Smooth muscle cell (in vitro differentiated cells): ENCODE data around the gene ADAMTS13. TPM values are rescaled to one million over a fixed set of nuclear protein-coding genes. Genes with fewer than 3 reads are reported as not detected.

Experiments
- DNase-seq: peaks from one replicate; lab custom pipeline; 2025; ENCODE audit not compliant: unreplicated experiment; lab: John Stamatoyannopoulos, UW
- H2AFZ ChIP-seq: fragments of 200-600 bp; sonication (generic); 2 replicates; pipeline ENCODE4 v1.6.0; 2016; ENCODE audit warnings: antibody characterized with exemption, low read depth, mild to moderate bottlenecking
- H3F3A ChIP-seq: fragments of 200-600 bp; sonication (generic); 2 replicates; pipeline ENCODE4 v1.6.0; 2017; ENCODE audit warnings: antibody characterized with exemption, low read depth
- H3K27ac ChIP-seq: fragments of 200-600 bp; sonication (generic); 2 replicates; pipeline ENCODE4 v1.5.1; 2016; ENCODE audit warnings: low read depth, mild to moderate bottlenecking
- H3K27me3 ChIP-seq: fragments of 200-600 bp; sonication (generic); 2 replicates; pipeline ENCODE4 v1.6.1; 2016; ENCODE audit warnings: low read depth, mild to moderate bottlenecking
- H3K36me3 ChIP-seq: fragments of 200-600 bp; sonication (generic); 2 replicates; pipeline ENCODE4 v1.5.1; 2016; ENCODE audit warnings: low read depth
- H3K4me1 ChIP-seq: fragments of 200-600 bp; sonication (generic); 2 replicates; pipeline ENCODE4 v1.5.1; 2016; ENCODE audit warnings: low read depth
- H3K4me2 ChIP-seq: fragments of 200-600 bp; sonication (generic); 2 replicates; pipeline ENCODE4 v1.6.0; 2016; ENCODE audit warnings: mild to moderate bottlenecking
- H3K4me3 ChIP-seq: fragments of 200-600 bp; sonication (generic); 2 replicates; pipeline ENCODE4 v1.5.1; 2016; ENCODE audit warnings: mild to moderate bottlenecking
- H3K79me2 ChIP-seq: fragments of 200-600 bp; sonication (generic); 2 replicates; pipeline ENCODE4 v1.6.0; 2016; ENCODE audit warnings: low read depth, mild to moderate bottlenecking
- H3K9ac ChIP-seq: fragments of 200-600 bp; sonication (generic); 2 replicates; pipeline ENCODE4 v1.6.0; 2016; ENCODE audit warnings: low read depth
- H3K9me3 ChIP-seq: fragments of 200-600 bp; sonication (generic); replicated peaks from 2 replicates; pipeline ENCODE4 v1.5.1; 2016; ENCODE audit warnings: low read depth
- H4K20me1 ChIP-seq: fragments of 200-600 bp; sonication (generic); 2 replicates; pipeline ENCODE4 v1.6.0; 2016; ENCODE audit warnings: low read depth
- WGBS: methylation state at CpG from one replicate; pipeline ENCODE4 v1.1.7; 2016; ENCODE audit warnings: low lambda C conversion rate; 5-methylcytosine and 5-hydroxymethylcytosine counted together
- polyA plus RNA-seq: library from polyadenylated mRNA; unstranded; fragments of >200 nt; fragmentation: Nextera tagmentation; extraction: Ambion mirVana; gene quantifications from 2 replicates; pipeline ENCODE4 v1.2.1, GENCODE V29; 2016
- total RNA-seq: library from RNA; depleted of rRNA; stranded (reverse); fragments of >200 nt; gene quantifications from 2 replicates; pipeline ENCODE4 v1.2.3, GENCODE V29; 2014
- TF ChIP-seq, protein P1 (sequence below): fragments of 200-600 bp; sonication (generic); IDR thresholded peaks from 2 replicates; pipeline ENCODE4 v1.5.1; 2017; ENCODE audit warnings: borderline replicate concordance, mild to moderate bottlenecking, antibody characterized with exemption; ENCODE audit not compliant: insufficient read depth, poor library complexity, severe bottlenecking

ADAMTS13 gene
- total and polyA plus RNA-seq, 2 experiments from 2014 or later = 3.1 to 3.7 TPM

DNA sequence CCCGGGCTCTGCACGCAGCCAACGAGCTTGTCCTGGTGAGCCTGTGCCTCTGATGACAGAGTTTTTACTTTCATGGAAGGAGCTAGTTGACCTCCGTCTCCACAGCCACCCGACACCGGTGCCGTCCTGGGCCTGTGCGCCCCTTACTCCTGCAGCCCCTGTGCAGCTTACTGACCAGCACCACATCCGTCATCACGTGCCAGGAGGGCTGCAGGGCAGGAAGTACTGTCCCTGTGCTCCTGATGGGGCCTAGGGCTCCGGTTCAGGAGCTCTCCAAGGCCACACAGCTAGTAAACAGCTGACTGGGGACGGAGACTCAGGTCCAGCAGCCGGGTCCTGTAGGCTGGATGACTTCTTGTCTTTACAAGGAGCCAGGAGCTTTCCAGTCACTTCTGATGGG, 35.8 kb upstream of the ADAMTS13 start:
- DNase-seq = no peak
- Histone ChIP-seq H3K4me2 (no peak overlapping the region), H3F3A (no peaks in the 10 kb centered on the region), H3K27ac (no peak overlapping the region), H3K27me3 (no peaks in the 10 kb centered on the region), H2AFZ (no peak overlapping the region), H3K9me3 (no peaks in the 10 kb centered on the region), H3K36me3 (no peaks in the 10 kb centered on the region), H3K9ac (no peak overlapping the region), H3K79me2 (no peaks in the 10 kb centered on the region), H3K4me3 (no peak overlapping the region), H3K4me1 (no peaks in the 10 kb centered on the region), H4K20me1 (no peaks in the 10 kb centered on the region)
- 89% methylated on average over 13 of the region's 13 CpGs for WGBS
- TF ChIP-seq, protein P1, sequence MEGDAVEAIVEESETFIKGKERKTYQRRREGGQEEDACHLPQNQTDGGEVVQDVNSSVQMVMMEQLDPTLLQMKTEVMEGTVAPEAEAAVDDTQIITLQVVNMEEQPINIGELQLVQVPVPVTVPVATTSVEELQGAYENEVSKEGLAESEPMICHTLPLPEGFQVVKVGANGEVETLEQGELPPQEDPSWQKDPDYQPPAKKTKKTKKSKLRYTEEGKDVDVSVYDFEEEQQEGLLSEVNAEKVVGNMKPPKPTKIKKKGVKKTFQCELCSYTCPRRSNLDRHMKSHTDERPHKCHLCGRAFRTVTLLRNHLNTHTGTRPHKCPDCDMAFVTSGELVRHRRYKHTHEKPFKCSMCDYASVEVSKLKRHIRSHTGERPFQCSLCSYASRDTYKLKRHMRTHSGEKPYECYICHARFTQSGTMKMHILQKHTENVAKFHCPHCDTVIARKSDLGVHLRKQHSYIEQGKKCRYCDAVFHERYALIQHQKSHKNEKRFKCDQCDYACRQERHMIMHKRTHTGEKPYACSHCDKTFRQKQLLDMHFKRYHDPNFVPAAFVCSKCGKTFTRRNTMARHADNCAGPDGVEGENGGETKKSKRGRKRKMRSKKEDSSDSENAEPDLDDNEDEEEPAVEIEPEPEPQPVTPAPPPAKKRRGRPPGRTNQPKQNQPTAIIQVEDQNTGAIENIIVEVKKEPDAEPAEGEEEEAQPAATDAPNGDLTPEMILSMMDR = no peak

DNA sequence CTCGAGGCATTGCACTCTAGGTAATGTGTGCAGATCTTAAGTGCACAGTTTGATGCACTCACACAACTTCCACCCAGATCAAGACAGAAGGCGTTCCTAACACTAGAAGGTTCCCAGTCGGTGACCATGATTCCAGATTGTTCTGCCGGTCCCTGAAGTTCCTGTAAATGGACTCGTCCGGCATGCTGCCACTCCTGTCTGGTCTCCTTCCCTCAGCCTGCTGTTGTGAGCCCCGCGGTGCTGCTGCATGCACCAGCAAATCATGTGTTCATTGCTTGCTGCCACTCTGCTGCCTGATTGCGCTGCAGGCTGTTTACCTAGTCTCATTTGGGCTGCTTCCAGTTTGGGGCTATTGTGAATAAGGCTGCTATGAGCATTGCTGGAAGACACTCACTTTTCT, 34.5 kb upstream of the ADAMTS13 start:
- H3K4me2 ChIP-seq = no peak overlapping the region
- H3F3A ChIP-seq = no peaks in the 10 kb centered on the region
- TF ChIP-seq, protein P1 = no peak
- H3K27me3 ChIP-seq = no peaks in the 10 kb centered on the region
- no peaks in the 10 kb centered on the region for H3K9me3 ChIP-seq
- H3K79me2 ChIP-seq = no peaks in the 10 kb centered on the region
- 86% methylated on average over 9 of the region's 9 CpGs for WGBS
- no peaks in the 10 kb centered on the region for H3K36me3 ChIP-seq
- no peak overlapping the region for H2AFZ ChIP-seq
- no peaks in the 10 kb centered on the region for H4K20me1 ChIP-seq
- DNase-seq = no peak
- no peak overlapping the region for H3K27ac ChIP-seq
- no peak overlapping the region for H3K4me3 ChIP-seq
- no peaks in the 10 kb centered on the region for H3K4me1 ChIP-seq
- no peak overlapping the region for H3K9ac ChIP-seq

DNA sequence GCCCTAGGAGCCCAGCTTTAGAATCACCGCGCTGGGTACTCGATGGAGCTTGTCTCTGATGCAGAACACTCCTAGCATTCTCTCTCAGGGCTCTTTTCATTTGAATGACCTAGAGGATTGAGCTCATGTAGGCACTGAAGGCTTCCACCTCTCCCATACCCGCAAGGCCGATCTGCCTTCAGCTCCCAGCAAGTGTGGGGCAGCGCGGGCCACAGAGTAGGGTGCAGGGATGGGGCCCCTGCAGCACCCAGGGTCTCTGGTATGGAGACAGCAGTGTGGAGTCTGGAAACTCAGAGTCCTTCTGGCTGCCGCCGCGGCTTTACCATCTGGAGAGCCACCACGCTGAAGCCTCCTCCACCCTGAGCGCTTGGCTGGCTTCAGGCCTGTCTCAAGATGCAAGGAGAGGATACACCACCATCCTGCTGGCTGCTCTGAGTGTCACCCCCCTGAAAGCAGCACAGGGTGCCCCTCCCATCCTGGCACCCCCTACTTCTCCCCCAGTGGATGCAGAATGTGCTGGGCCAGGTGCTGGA, 33.1 kb upstream of the ADAMTS13 start:
- H3K36me3 ChIP-seq = no peaks in the 10 kb centered on the region
- H3K9me3 ChIP-seq = no peaks in the 10 kb centered on the region
- no peak overlapping the region for H3K4me2 ChIP-seq
- TF ChIP-seq, protein P1 = no peak
- 96% methylated on average over 12 of the region's 12 CpGs for WGBS
- no peak overlapping the region for H3K4me3 ChIP-seq
- no peaks in the 10 kb centered on the region for H3K79me2 ChIP-seq
- no peaks in the 10 kb centered on the region for H3F3A ChIP-seq
- H3K4me1 ChIP-seq = no peaks in the 10 kb centered on the region
- H3K9ac ChIP-seq = no peak overlapping the region
- H4K20me1 ChIP-seq = no peaks in the 10 kb centered on the region
- no peak overlapping the region for H2AFZ ChIP-seq
- no peak for DNase-seq
- no peak overlapping the region for H3K27ac ChIP-seq
- H3K27me3 ChIP-seq = no peaks in the 10 kb centered on the region

DNA sequence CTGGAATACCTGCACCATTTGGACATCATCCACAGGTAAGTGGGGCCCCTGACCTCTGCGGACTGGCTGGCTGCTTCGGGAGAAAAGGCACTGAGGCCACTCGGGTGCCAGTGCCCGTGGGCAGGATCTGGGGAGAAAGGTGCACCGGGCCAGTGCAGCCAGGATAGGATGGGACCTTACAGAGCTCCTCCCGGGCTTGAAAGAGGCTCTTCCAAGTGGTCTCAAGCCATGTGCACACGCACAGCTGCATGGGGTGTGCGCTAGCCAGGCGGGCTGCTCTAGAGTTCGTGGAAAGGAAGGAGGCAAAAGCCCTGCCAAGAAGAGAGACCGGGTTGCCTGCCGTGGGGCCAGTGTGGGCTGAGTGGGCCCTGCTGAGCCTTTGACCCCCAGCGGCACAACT, 32.6 kb upstream of the ADAMTS13 start:
- Histone ChIP-seq H2AFZ (no peak overlapping the region), H3F3A (no peaks in the 10 kb centered on the region), H3K79me2 (no peaks in the 10 kb centered on the region), H3K4me3 (no peak overlapping the region), H3K9ac (no peak overlapping the region), H3K9me3 (no peaks in the 10 kb centered on the region), H3K27me3 (no peaks in the 10 kb centered on the region), H3K27ac (no peak overlapping the region), H4K20me1 (no peaks in the 10 kb centered on the region), H3K4me2 (no peak overlapping the region), H3K4me1 (no peaks in the 10 kb centered on the region), H3K36me3 (no peaks in the 10 kb centered on the region)
- 94% methylated on average over 13 of the region's 13 CpGs for WGBS
- TF ChIP-seq, protein P1 = no peak
- no peak for DNase-seq
